Medulla oblongata (tissue), 1 donor: ENCODE data around the gene NOL4L.

Experiments used
- DNase-seq: peaks from one replicate; pipeline ENCODE4 v3.0.0-alpha.2; 2015; ENCODE audit errors: extremely low spot score

The NOL4L gene

DNA sequence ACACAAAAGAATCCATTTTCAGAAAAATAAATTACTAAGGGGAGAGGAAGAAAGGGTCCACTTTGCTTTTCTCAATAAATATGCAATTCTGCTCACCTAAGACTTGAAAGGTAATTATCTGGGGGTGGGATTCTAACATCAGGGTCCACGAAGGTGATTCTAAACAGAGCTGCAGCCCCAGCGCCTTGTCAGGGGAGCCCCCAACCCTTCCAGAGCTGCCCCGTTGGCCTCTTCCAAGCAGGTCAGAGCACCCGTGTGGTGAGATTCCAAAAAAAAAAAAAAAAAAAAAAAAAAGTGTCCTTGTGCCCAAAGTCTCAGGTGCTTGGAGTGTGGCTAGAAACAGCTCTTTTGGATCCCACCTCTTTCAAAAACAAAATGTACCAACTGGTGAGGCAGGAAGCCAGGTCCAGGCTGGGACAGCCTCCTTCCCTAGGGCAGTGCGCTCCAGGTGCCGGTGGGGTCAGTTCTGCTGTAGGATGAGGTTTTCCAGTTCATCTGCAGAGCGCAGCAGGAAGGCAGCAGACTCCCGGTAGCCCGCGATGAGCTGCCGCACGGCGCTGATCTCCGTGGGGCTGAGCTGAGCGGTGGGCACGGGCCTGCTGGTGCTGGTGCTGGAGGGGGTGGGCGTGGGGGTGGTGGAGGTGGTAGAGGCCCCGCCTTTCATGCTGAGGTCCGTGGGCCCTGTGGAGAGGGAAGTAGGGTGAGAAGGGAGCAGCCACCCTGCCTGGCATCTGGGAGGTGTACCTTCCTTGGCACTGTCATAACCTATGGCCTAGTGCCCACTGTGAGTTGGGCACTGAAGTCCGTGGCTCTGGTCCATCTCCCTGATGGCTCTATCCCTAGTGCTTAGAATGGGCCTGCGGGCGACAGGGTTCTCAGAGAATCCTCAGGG is 137.8 kb downstream of the NOL4L start:
- DNase-seq: no peak

GRCh38 chr20:32446301-32447100 is 138.6 kb downstream of the NOL4L start:
- DNase-seq: no peak

DNA sequence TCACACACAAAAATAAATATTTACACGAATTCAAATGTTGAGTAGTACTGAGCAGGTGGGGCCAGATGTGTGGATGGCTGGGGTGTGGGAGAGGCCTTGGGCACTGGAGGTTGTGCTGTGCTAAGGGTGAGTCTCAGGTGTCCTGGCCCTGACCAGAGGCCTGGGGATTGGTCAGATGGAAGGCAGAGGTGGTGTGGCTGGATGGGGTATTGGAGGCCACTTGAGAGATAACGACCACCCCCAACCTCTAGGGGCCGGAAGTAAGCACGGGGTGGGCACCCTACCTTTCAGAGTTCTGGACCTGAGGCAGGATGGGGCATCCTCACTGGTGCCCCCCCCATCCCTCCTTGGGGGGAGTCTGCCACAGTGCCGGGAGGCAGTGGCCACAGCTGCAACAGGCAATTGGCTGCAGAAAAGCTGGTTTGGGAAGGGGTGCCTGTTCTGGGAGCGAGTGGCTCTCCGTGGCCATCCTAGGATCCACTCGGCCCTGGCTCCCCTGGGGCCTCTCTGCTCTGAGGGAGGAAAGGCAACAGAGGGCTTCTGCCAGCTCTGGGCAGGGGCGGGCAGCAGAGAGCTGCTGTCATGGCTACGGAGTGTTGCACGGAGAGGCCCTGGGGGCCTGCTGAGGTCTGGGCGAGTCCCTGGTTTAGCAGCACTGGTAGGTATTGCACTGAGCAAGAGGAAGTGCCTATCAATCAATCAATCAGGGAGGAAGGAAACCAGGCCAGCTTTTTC is 139.4 kb downstream of the NOL4L start:
- peak; percentile 61 for DNase-seq

- no peak for DNase-seq
These were observed 140.5 kb downstream of the NOL4L start for GRCh38 chr20:32444474-32445220.

DNA sequence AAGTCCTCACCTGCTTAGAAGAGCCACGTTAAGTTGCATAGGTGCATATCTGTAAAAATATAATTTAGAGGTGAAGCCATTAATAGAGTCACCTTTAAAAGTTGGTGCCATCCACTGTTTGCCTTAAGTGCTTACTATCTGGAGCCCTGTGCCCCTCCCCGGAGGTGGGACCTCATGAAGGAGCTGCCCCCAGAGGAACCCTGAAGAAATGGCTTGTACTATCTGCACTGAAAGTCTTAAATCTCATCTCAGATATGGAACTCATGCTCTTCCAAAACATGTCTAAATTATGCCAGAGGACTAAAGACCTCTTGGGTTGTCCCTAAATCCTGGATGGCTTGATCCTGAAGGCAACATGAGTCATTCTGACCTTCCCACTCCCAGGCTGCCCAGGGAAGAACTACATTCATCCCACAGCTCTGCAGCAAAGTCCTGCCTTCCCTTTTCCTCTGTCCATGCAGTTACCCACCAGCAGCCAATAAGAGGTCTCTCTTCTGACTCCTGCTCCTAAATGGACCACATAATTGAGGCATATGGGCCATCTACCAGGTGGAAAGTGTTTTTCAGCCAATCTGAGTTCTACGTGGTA is 141.7 kb downstream of the NOL4L start:
- no peak for DNase-seq

GRCh38 chr20:32442630-32443373 is 142.3 kb downstream of the NOL4L start:
- DNase-seq: no peak

DNA sequence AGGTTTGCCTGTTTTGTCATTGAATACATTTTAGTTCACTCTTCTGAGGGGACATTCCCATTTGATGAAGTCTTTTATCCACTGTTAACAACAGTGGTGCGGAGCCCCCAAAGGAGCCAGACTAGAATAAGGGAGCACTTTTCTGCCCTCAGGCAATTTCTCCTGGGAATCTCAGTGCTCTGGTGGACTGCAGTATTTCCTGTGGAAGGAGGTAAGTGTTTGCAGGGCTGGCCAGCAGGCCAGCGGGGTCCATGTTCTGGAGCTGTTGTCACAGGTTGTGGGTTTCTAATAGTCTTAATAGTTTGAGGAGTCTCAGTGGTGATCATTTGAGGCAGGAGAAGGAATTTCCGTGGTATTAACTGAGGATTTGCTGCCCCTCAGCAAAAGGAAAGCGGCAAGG is 143.5 kb downstream of the NOL4L start:
- DNase-seq: no peak

- DNase-seq: no peak
These were observed 144.4 kb downstream of the NOL4L start for GRCh38 chr20:32440758-32441078.

- no peak for DNase-seq
These were observed 144.9 kb downstream of the NOL4L start for GRCh38 chr20:32440069-32440757.

DNA sequence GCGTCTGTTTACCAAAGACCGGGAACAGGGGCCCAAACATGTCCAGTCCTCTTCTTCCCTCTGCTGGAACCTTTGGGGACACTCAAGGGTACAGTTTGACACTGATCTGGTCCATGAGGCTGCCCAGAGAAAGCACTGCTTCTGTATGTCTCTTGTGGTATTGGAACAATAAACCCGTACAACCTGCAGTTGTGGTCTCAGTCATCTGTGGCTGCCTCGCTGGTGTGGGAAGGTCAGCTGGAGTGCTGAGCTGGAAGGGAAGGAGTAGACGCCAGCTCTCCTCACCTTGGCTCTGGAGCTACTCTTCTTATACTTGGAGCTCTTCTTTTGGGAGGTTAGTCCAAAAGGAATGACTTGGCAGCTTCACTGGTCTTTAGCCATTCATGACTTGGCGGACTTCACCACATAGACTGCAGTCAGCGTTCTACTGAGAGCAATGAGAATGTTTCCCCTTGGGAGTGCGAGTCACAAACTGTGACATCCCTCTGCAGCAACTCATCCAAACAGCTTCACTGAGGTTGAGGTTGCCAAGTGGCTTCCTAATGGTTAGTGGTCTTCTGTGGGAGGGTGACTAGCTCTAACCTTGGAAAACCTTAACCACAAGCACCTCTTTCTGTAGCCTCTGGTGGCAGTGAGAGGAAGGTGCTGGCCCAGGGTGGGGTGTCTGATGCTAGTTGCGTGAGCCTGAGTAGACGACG is 145.9 kb downstream of the NOL4L start:
- peak; percentile 60 for DNase-seq

GRCh38 chr20:32438331-32438858 is 146.7 kb downstream of the NOL4L start:
- no peak for DNase-seq

- no peak for DNase-seq
These were observed 147.6 kb downstream of the NOL4L start for GRCh38 chr20:32437391-32438074.

GRCh38 chr20:32436968-32437367 is 148.2 kb downstream of the NOL4L start:
- DNase-seq: no peak

GRCh38 chr20:32436142-32436861 is 148.8 kb downstream of the NOL4L start:
- DNase-seq: no peak

DNA sequence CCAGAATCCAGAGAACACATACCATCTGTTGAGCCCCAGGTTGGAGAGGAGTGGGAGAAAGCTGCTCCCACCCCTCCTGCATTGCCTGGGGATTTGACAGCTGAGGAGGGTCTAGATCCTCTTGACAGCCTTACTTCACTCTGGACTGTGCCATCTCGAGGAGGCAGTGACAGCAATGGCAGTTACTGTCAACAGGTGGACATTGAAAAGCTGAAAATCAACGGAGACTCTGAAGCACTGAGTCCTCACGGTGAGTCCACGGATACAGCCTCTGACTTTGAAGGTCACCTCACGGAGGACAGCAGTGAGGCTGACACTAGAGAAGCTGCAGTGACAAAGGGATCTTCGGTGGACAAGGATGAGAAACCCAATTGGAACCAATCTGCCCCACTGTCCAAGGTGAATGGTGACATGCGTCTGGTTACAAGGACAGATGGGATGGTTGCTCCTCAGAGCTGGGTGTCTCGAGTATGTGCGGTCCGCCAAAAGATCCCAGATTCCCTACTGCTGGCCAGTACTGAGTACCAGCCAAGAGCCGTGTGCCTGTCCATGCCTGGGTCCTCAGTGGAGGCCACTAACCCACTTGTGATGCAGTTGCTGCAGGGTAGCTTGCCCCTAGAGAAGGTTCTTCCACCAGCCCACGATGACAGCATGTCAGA is 149.6 kb downstream of the NOL4L start:
- DNase-seq: no peak

DNA sequence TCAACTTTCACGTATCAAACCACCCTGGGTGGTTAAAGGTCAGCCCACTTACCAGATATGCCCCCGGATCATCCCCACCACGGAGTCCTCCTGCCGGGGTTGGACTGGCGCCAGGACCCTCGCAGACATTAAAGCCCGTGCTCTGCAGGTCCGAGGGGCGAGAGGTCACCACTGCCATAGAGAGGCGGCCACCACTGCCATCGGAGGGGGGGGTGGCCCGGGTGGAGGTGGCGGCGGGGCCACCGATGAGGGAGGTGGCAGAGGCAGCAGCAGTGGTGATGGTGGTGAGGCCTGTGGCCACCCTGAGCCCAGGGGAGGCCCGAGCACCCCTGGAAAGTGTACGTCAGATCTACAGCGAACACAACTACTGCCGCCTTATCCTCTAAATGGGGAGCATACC is 150.7 kb downstream of the NOL4L start:
- no peak for DNase-seq

DNA sequence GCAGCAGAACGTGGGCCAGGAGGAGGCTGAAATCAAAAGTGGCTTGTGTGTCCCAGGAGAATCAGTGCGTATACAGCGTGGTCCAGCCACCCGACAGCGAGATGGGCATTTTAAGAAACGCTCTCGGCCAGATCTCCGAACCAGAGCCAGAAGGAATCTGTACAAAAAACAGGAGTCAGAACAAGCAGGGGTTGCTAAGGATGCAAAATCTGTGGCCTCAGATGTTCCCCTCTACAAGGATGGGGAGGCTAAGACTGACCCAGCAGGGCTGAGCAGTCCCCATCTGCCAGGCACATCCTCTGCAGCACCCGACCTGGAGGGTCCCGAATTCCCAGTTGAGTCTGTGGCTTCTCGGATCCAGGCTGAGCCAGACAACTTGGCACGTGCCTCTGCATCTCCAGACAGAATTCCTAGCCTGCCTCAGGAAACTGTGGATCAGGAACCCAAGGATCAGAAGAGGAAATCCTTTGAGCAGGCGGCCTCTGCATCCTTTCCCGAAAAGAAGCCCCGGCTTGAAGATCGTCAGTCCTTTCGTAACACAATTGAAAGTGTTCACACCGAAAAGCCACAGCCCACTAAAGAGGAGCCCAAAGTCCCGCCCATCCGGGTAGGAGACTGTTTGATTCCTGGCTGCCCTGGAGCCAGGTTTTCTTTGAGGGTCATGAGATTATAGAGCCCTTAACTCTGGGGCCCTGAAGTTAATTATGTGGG is 151.7 kb downstream of the NOL4L start:
- DNase-seq: no peak
